ENCODE measurements around the gene TLE4.

The TLE4 gene

GRCh38 chr9:79664375-79664831 lies 92.6 kb downstream of the TLE4 start:
- DNase-seq (ENCODE audit: low read depth) = no peak

GRCh38 chr9:79665369-79665768 lies 93.6 kb downstream of the TLE4 start:
- DNase-seq (ENCODE audit: low read depth) = no peak

GRCh38 chr9:79665931-79666330 lies 94.2 kb downstream of the TLE4 start:
- DNase-seq (ENCODE audit: low read depth) = no peak

DNA sequence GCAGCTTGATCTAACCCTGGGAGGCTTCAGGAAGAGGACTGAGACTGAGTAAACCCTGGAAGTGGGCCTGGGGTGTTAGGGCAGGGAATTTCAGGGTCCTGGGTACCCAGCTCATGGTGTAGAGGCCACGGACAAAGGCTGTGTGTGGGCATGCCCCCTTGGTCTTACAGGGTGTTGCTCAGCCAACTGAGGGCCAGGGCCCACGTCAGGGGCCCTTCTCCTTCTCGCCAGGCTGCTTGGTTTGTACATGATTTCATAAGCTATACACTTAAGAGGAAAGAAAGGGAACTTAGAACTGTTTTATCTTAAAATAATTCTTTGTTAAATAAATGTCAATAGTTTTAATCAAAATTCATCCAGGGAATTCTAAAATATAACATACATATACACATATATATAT lies 95.4 kb downstream of the TLE4 start:
- no peak for DNase-seq (ENCODE audit: low read depth)

GRCh38 chr9:79667817-79668436 lies 96.2 kb downstream of the TLE4 start:
- no peak for DNase-seq (ENCODE audit: low read depth)

GRCh38 chr9:79668956-79669355 lies 97.2 kb downstream of the TLE4 start:
- DNase-seq (ENCODE audit: low read depth) = no peak

DNA sequence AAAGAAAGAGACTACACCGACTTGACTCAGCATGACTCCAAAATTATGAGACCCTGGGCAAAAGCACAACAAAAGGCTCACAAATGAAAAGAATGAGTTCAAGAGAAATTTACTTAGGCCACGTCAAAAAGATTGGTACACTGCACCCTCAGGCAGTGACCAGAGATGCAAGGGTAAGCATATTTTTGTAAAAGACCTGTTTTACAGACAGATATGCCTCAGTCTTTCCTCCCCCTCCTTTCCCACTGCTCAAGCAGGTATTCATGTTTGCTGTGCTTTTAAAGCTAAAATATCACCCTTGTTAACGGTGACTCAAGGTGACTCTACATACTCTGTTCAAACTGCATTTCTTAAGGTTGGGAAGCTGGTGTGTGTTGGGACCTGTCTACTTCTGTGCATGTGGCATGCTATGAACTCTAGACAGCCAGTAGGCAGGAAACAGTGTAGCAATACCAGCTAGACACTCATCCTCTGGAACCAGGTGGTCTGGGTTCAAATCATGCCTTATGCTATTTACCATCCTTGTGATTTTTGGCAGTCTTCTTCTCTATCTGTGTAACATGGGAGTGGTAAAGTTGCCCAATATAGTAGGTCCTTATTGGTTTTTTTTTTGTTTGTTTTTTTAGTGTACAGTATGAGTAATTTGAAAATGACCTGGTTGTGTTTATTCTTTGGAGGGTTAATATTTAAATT lies 98.7 kb downstream of the TLE4 start:
- no peak for DNase-seq (ENCODE audit: low read depth)

DNA sequence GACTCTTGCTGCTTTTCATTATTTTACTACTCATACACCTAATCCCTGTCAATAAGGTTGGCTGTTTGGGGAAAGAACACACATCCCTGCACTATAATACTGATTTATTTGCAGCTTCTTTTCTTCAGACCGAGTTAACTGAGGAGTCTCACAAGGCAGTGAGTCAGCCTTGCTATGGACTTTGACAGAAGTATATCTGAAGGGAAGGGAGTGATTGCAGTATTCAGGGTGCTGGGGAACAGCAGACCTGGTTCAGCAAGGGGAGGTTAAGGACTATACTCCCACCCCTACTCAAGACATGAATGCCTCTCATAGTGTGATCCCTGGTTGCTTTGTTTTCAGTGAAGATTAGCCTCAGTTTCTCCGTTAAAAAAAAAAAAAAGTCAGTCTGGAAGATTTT lies 99.8 kb downstream of the TLE4 start:
- DNase-seq (ENCODE audit: low read depth) = no peak

DNA sequence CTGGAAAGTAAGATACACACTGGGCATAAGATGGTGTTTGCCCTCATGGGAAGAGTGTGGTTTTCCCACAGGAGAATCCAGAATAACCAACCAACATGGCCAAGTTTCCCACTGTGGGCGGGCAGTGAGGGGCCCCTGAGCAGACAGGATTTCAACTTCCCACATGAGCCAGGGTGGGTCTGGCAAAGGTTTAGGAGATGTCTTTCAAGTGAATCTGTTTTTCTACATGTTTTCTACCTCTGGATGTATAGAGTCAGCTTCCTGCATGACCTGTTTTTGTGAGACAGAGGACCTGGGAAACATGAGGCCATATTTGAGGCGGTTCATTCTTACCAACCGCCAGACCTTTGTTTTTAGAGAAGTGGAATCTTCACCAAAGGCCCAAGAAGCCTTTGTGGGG lies 100.5 kb downstream of the TLE4 start:
- no peak for DNase-seq (ENCODE audit: low read depth)

GRCh38 chr9:79672891-79673290 lies 101.1 kb downstream of the TLE4 start:
- no peak for DNase-seq (ENCODE audit: low read depth)

- no peak for DNase-seq (ENCODE audit: low read depth)
These were observed 101.8 kb downstream of the TLE4 start for GRCh38 chr9:79673614-79674013.

DNA sequence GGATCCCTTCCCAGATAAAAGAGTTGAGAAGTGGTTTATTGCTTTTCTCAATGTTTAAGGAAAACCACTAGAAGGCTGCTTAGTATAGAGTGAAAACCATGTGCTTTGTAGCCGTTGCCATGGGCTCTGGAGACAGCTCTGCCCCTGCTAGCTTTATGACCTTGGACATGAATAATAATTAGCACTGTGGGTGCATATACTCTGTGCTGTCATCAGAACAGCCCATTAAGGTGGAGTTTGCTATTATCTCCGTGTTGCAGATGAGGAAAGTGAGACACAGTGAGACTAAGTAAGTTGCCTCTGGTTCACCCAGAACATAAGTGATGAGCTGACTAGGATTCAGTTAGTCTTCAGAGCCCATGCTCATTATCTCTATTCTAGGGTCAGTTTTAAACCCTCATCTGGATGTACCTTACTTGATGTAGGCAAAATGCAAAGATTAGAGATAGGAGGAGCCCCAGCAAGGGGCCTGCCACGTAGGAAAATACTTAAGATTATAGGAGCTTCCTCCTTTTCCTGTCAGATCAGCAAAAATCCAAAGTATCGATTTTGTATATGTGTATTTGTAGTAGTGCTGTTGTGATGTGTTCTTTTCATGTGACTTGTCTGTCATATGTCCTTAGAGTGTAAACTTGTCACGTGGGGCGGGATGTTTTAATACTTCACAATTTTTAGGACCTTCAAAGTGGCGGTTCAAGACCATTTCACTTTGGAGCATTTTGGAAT lies 102.5 kb downstream of the TLE4 start:
- DNase-seq (ENCODE audit: low read depth) = no peak

DNA sequence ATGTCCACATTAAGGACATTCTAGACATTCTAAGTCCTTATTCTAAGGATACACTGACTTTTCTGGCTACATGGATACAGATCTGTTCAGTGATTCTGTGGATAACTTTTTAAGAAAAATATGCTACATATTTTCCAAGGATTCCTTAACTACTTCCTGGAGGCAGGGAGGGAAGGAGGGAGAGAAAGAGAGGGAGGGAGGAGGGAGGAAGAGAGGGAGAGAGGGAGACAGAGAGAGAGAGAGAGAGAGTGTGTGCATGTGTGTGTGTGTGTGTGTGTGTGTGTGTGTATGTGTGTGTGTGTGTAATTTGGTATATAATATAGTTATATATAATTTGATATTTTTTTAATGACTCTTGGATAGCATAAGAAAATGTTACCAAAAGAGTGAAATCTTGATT lies 109.8 kb downstream of the TLE4 start:
- no peak for DNase-seq (ENCODE audit: low read depth)

DNA sequence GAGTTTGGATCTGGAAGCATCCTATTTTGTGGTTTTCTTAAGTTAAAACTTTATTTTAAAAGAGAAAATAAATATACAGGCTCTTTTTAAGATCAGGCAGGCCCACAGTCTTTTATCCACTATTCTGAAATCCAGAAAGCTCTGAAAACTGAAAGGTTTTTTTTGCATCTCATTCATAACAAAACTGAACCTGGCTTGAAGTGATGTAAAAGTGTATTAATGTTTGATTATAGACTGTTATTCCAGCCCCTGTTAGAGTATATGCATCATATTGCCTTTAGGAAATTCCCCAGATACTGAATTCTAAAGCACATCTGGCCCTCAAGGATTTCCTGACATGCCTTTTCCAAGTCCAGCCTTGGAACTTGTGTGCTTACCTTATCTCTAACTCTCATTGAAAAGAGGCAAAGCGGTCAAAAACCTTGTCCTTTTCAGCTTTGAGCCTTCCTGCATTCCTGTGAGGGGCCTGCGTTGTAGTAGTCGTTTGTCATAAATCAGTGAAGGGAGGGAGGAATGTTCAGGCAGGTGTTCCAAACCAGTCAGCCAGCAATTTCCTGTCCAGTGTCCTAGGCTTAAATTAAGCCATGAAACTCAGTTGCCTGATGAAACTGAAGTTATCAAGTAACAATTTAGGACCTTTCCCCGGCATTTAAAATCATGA lies 110.4 kb downstream of the TLE4 start:
- no peak for DNase-seq (ENCODE audit: low read depth)

DNA sequence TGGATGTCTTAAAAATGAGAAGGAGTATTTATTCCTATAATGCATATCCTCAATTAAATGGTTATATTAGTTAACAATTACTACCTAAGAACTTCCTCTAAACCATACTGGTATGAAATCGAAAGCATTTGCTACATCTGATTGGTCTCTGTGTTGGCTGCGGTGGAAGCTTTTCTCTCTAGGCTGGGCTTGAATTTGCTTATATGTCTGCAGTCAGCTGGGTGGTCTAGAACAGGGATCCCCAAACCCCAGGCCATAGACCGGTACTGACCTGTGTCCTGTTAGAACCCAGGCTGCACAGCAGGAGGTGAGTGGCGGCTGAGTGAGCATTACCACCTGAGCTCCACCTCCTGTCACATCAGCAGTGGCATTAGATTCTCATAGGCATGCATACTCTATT lies 112.3 kb downstream of the TLE4 start:
- DNase-seq (ENCODE audit: low read depth) = no peak

GRCh38 chr9:79684711-79685575 lies 113.2 kb downstream of the TLE4 start:
- DNase-seq (ENCODE audit: low read depth) = no peak

DNA sequence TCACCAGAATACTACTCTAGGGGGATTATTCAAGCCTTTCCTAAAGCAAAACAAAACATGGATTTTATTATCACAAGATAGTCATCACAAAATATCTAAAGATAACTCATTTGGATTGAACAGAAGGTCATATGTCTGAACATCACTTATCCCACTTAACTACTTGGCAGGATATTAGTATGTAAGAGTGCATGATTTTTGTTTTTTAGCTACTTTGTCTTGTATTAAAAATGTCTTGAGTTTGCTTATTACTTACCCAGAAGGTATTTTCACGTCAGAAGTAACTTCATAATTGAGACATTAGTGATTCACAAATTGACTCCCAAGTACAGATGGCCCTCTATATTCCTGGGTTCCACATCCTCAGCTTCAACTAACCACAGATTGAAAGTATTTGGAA lies 113.8 kb downstream of the TLE4 start:
- DNase-seq (ENCODE audit: low read depth) = no peak

GRCh38 chr9:79686381-79687130 lies 114.8 kb downstream of the TLE4 start:
- no peak for DNase-seq (ENCODE audit: low read depth)

GRCh38 chr9:79687131-79687447 lies 115.3 kb downstream of the TLE4 start:
- DNase-seq (ENCODE audit: low read depth) = no peak

- DNase-seq (ENCODE audit: low read depth) = no peak
These were observed 116.6 kb downstream of the TLE4 start for GRCh38 chr9:79688363-79688762.

DNA sequence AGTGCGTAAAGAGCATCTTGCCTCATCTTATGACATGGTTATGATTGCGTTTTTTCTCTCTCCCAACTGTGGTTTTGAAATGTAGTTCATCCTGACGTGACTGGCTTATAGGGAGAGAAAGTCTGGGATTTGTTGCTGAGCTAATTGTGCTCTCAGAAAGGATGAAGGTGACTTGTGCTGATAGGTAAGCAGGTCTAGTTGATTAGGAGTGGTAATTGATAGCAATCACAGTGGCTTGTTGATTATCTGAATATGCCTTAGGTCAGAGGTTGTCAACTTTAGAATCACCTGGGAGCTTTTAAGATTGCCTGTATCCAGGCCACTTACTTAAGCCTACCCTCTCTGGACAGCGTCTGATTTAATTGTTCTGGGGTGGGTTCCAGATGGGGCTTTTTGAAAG lies 117.8 kb downstream of the TLE4 start:
- no peak for DNase-seq (ENCODE audit: low read depth)

All from activated T-cell treated with anti-CD3 and anti-CD28 coated beads for 24 hours (primary cell).